GM21515 (cell line): Measurements from ENCODE around the gene FAM193A.
"Not testable (repeated sequence)": the region's sequence is repeated elsewhere in the genome, so short reads cannot be mapped to it uniquely, and the experiment has no call there.

Experiments
- ATAC-seq: cut with Tn5 transposase; IDR thresholded peaks from one replicate; pipeline ENCODE4 v1.9.1; 2021; ENCODE audit not compliant: unreplicated experiment

The FAM193A gene

GRCh38 chr4:2648159-2648814 lies 111.8 kb downstream of the FAM193A start:
- ATAC-seq: no peak

DNA sequence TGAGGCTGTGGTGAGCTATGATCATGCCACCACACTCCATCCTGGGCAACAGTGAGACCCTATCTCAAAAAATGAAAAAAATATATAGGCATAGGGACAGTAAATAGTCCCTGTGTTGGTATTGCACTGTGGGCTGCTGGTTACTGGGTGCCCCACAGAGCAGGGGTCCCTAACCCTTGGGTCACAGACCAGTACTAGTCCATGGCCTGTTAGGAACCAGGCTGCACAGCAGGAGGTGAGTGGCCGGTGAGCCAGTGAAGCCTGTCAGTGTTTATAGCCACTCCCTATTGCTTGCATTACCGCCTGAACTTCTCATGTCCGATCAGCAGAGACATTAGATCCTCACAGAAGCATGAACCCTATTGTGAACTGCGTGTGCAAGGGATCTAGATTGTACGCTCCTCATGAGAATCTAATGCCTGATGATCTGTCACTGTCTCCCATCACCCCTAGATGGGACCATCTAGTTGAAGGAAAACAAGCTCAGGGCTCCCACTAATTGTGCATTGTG lies 113.2 kb downstream of the FAM193A start:
- no peak for ATAC-seq

DNA sequence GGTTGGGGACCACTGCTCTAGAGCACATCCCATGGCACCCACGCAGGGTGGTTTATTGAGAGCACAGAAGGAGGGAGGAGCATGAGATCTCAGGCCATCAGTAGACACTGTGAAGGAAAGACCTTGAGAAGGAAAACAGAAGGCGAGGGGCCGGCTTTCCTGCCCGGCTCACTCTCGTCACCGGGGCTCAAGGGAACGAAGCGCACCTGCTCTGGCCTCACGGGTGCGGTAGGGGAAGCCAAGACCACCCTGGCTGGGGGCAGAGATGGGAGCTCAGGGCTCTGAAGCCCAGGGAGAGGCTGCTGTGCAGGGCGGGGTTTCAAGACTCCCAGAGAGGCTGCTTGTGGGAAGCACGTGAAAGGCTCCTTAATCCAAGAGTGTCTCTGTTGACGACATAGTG lies 113.8 kb downstream of the FAM193A start:
- no peak for ATAC-seq

GRCh38 chr4:2651546-2651945 lies 115.1 kb downstream of the FAM193A start:
- ATAC-seq: no peak

DNA sequence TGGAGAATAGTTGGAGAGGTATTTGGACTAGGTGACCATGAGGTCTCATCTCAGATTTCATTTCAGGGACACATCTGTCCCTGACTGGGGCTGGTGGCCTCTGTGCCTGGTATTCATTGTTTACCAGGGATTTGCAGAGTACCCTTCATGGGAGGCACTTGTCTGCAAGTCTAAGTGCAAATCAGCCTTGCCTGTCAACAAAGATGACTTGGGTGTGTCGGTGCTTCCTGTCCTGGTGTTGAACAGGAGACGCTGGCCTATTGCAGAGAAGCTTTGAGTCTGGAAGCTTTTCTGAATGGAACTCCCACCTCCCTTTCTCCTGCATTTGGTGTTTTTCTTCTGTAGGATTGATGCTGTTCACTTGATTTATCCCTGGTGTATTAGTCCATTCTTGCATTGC lies 115.6 kb downstream of the FAM193A start:
- ATAC-seq: no peak

DNA sequence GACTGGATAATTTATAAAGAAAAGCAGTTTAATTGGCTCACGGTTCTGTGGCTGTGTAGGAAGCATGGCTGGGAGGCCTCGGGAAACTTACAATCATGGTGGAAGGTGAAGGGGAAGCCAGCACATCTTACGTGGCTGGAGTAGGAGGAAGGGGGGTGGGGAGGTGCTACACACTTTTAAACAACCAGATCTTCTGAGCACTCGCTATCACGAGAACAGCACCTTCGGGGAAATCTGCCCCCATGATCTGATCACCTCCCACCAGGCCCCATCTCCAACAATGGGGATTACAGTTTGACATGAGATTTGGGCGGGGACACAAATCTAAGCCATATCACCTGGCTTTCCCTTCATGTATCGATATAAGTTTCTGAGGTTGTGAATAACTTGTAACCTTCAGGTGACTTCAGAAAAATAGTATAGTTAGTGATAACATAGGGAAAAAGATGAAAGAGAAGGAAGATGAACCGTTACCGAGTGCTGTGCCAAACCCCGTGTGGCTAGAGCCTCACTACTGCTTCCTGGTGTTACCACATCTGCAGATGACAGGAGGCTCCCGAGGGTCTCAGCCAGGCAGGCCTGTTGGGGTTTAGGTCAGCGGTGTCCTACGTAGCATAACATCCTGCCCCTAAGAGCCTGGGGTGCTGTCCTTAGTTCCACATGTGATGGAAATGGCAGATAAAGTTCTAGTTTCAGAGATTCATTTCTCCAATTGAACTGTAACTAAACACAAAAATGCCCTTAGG lies 116.1 kb downstream of the FAM193A start:
- no peak for ATAC-seq

GRCh38 chr4:2660596-2661211 lies 124.3 kb downstream of the FAM193A start:
- ATAC-seq: no peak

GRCh38 chr4:2662598-2662997 lies 126.2 kb downstream of the FAM193A start:
- ATAC-seq: no peak

GRCh38 chr4:2663275-2663674 lies 126.8 kb downstream of the FAM193A start:
- ATAC-seq: no peak

DNA sequence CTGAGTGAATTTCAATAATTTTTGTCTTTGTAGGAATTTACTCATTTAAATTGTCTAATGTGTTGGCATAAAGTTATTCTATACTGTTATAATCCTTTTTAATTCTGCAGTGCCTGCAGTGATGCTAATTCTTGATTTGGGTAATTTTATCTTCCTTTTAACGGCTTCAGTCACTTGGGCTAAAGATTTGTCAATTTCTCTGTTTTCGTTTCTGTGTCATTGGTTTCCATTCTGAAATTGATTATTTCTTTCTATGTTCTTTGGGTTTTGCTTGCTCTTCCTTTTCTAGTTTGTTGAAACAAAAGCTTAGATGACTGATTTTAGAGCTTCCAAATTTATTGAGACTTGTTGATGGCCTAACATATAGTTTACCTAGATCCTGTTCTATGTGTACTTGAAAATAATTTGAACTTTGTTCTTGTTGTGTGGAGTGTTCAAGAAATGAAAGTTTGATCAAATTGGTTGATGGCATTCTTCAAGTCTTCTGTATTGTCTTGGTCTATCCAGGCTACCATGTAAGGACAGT lies 130.3 kb downstream of the FAM193A start:
- ATAC-seq: no peak

- no peak for ATAC-seq
These were observed 131.0 kb downstream of the FAM193A start for GRCh38 chr4:2667428-2667827.

DNA sequence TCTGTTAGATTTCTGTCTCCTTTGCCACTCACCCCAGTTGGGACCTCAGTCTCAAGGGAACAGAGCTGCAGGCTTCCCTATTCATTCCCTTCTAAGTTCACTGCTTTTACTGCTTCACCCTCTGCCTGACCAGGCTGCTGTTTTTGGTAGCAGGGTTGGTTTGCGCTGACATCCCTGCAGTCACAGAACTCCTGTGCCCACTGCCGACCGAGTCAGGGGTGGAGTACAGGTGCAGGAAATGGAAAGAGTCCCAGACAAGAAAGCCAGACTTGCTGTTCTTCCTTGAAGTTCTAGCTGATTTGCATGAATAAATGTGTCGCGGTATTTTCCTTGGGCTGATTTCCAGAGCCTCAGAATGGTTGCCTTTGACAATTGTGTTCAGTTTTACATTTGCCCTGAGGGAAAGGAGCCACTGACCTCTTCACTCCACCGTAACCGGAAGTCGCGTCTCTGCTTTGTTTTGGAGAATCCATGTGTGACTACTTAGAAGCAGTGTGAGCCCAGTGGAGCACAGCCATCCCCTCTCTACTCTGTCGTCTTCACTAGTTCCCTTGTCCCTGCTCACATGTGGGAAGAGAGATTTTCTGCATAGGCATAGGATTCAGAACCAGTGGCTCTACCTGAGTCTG lies 134.9 kb downstream of the FAM193A start:
- no peak for ATAC-seq

DNA sequence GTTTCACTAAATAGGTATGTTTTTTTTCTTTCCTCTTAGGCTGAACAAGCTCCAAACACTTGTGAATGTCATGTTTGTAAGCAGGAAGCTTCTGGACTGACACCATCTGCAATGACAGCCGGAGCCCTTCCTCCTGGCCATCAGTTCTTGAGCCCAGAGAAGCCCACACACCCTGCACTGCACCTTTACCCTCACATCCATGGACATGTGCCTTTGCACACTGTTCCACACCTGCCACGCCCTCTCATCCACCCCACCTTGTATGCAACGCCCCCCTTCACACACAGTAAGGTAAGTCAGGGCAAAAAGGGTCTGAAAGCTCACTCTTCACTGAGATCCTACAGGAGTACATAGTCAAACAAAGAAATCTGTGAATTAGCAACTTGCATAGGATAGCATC lies 135.6 kb downstream of the FAM193A start:
- ATAC-seq: no peak

DNA sequence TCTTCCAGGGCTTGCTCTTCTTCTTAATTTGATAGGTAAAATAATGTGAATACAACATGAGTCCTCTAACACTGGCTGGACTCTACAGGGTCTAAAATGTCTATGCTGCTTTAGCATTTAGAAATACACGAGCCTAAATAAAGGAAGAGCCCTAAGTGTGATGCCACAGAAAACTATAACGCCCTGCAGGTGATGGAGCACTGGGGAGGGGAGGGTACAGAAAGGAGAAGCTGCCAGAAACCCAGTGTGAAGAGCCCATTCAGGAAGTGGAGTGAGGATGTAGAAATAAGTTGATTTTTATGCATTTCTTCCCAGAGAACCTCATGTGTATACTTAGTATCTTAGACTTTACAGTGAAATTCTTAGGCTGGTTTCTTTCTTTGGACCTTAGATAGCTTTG lies 136.3 kb downstream of the FAM193A start:
- no peak for ATAC-seq

DNA sequence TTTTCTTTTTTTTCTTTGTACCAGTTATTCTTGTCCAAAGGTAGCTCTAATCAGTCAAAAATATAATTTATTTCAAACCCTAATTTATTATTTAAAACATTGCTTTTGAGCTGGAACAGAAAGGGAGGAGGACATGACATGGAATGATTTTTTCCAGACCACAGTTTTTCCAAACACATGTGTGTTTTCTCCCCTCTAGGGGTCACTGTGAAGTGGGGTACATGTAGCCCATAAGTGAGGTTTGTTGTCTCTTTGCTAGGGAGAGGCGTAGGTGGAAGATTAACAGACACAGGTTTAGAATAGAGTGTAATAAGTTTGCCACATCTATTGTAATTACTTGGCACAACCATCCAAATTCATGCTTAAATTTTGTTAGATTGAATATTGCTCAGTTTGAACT lies 136.7 kb downstream of the FAM193A start:
- ATAC-seq: no peak

DNA sequence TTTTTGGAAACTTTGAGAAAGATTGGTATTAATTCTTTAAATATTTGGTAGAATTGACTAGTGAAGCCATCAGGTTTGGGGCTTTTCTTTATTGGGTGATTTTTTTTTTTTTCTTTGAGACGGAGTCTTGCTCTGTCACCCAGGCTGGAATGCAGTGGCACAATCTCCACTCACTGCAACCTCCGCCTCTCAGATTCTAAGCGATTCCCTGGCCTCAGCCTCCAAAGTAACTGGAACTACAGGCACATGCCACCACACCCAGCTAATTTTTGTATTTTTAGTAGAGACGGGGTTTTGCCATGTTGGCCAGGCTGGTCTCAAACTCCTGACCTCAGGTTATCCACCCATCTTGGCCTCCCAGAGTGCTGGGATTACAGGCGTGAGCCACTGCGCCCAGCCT lies 143.3 kb downstream of the FAM193A start:
- ATAC-seq: not testable (repeated sequence)

- ATAC-seq: no peak
These were observed 148.0 kb downstream of the FAM193A start for GRCh38 chr4:2684486-2684885.

DNA sequence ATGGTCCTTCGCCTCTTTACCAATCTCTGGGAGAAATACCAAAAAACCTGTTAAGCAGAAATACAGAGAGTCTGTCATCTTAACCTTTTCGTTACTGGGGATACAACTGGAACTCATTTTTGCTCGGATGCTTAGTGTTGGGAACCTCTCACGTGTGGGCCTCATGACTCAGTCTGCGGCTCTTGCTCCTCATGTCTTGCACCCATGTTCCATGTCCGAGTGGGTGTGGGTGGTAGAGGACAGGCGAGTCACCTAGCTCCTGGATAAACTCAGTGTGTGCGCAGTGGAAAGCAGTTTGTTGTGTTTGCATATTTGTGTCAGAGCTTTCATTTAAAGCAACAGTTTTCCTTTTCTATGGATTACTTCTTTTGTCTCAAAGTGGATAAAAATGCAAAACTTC lies 149.1 kb downstream of the FAM193A start:
- ATAC-seq: no peak

GRCh38 chr4:2686379-2687265 lies 150.2 kb downstream of the FAM193A start:
- no peak for ATAC-seq

- no peak for ATAC-seq
These were observed 151.8 kb downstream of the FAM193A start for GRCh38 chr4:2688281-2688680.
